Measurements from ENCODE around the gene TESK2.

TESK2 gene

DNA sequence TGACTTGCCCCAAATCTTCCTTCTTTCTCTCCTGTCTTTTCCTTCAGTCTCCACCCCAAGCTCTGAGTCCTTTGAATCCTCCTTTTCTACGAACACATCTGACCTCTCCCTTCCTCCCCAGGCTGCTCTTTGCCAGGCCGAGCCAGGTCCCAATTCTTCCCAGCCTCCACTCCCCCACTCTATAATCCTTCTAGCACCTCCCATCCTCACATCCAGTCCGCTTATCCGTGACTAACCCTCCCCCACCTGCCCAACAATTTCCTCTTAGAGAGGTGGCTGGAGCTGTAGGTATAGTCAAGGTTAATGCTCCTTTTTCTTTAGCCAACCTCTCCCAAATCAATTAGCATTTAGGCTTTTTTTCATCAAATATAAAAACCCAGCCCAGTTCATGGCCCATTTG is 173.8 kb downstream of the TESK2 start:
- no peak for DNase-seq (ENCODE audit: extremely low spot score)
- ChIA-PET POLR2A (no interaction called here), CTCF (interaction anchor here (1.5 kb wide), 1 partner anchor 10 kb away, joined by 4 read pairs; the partner anchor contains the start of gene HPDL)

DNA sequence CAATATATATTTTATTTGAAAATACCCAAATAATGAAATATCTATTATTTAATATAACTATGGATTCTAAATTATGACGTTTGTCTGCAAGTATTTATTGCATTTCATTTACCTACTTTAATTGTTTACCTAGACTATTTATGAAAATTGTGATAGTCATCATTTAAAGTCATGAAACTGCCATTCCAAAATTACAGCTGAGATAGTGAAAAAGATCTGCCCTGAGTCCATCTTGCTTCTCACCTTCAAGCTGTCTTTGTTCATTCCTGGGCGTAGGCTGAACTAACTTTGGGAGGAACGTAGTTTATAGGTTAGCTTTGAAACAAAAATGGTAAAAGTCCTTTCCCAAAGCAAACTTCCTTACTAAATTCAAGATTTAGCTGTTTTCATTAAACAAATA is 176.7 kb downstream of the TESK2 start:
- TF ChIP-seq, protein P1, sequence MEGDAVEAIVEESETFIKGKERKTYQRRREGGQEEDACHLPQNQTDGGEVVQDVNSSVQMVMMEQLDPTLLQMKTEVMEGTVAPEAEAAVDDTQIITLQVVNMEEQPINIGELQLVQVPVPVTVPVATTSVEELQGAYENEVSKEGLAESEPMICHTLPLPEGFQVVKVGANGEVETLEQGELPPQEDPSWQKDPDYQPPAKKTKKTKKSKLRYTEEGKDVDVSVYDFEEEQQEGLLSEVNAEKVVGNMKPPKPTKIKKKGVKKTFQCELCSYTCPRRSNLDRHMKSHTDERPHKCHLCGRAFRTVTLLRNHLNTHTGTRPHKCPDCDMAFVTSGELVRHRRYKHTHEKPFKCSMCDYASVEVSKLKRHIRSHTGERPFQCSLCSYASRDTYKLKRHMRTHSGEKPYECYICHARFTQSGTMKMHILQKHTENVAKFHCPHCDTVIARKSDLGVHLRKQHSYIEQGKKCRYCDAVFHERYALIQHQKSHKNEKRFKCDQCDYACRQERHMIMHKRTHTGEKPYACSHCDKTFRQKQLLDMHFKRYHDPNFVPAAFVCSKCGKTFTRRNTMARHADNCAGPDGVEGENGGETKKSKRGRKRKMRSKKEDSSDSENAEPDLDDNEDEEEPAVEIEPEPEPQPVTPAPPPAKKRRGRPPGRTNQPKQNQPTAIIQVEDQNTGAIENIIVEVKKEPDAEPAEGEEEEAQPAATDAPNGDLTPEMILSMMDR (IDR thresholded peaks at IDR 0.05; ENCODE audit: control extremely low read depth, extremely low read depth, low read depth, missing control alignments), result no peak
- DNase-seq (ENCODE audit: extremely low spot score), result no peak
- ChIA-PET CTCF (interaction anchor here (0.8 to 2.5 kb wide), 4 partner anchors 9 to 300 kb away, joined by 3 to 10 read pairs (median 6); partner anchors contain the start of gene HPDL), POLR2A (no interaction called here)

More for the DNA sequence above, 173.8 kb downstream of the TESK2 start:
- TF ChIP-seq, protein P1 (IDR thresholded peaks at IDR 0.05; ENCODE audit: control extremely low read depth, extremely low read depth, low read depth, missing control alignments), result no peak

DNA sequence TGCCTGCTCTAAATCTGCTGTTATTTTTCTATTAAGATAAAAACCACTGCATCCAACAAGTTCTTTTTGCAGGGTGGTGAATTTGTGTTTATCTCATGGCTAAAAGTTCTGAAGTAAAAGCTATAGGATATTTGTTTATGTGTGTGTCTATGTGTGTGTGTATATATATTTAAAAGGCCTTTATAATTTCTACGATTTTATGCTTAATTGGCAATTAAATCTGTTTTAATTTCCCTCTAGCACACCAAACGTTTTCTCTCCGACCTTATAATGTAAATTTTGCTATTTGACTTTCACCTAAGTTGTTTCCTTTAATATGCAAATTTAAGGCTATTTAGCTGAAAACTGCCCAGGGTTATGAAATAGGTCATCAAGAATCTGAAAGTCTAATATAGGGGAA is 184.1 kb downstream of the TESK2 start:
- ChIA-PET CTCF (interaction anchor here (1.1 to 6.9 kb wide), 6 partner anchors 13 to 470 kb away, joined by 3 to 27 read pairs (median 8); partner anchors contain the start of genes MUTYH and TOE1), POLR2A (no interaction called here)
- TF ChIP-seq, protein P1 (IDR thresholded peaks at IDR 0.05; ENCODE audit: control extremely low read depth, extremely low read depth, low read depth, missing control alignments), result no peak
- DNase-seq (ENCODE audit: extremely low spot score), result no peak

DNA sequence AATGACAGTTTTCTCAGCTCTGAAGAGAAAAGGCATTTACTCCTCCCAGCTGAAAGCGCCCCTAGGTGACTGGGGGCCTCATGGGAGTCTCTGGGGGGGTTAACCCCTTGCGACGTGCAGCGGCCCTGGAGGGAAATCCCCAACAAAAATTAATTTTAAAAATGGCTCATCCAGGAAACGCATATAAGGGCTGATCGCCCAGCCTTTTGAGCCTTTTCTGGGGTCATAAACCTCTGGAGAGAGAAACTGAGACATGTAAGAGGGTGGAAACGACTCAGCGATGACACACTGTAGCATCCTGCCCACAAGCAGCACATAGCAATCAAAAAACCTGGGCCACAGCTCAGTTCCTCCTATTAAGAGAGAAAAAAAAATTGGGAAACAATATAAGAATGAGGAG is 184.6 kb downstream of the TESK2 start:
- CTCF ChIA-PET, result interaction anchor here (1.2 to 6.9 kb wide), 8 partner anchors 8 to 470 kb away, joined by 3 to 27 read pairs (median 10); partner anchors contain the start of genes MUTYH and TOE1

DNA sequence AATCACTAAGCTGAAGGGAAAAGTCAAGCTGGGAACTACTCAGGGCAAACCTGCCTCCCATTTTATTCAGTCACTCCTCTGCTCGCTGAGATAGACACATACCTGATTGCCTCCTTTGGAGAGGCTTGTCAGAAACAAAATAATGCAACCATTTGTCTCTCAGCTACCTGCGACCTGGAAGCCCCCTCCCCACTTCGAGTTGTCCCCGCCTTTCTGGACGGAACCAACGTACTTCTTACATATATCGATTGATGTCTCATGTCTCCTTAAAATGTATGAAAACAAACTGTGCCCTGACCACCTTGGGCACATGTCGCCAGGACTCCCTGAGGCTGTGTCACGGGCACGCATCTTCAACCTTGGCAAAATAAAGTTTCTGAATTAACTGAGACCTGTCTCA is 185.7 kb downstream of the TESK2 start:
- DNase-seq (ENCODE audit: extremely low spot score), result no peak
- CTCF ChIA-PET, result interaction anchor here (0.7 to 6.9 kb wide), 14 partner anchors 10 to 575 kb away, joined by 3 to 27 read pairs (median 6); partner anchors contain the start of genes HECTD3, MUTYH, RNU5D-1 and TESK2
- TF ChIP-seq, protein P1 (IDR thresholded peaks at IDR 0.05; ENCODE audit: control extremely low read depth, extremely low read depth, low read depth, missing control alignments), result no peak
- POLR2A ChIA-PET, result no interaction called here

More for the DNA sequence above, 184.6 kb downstream of the TESK2 start:
- TF ChIP-seq, protein P1 (IDR thresholded peaks at IDR 0.05; ENCODE audit: control extremely low read depth, extremely low read depth, low read depth, missing control alignments), result no peak
- peak; percentile 54 for DNase-seq (ENCODE audit: extremely low spot score)
- POLR2A ChIA-PET, result interaction anchor here (0.6 kb wide), 1 partner anchor 253 kb away, joined by 8 read pairs; no protein-coding TSS in a partner anchor

DNA sequence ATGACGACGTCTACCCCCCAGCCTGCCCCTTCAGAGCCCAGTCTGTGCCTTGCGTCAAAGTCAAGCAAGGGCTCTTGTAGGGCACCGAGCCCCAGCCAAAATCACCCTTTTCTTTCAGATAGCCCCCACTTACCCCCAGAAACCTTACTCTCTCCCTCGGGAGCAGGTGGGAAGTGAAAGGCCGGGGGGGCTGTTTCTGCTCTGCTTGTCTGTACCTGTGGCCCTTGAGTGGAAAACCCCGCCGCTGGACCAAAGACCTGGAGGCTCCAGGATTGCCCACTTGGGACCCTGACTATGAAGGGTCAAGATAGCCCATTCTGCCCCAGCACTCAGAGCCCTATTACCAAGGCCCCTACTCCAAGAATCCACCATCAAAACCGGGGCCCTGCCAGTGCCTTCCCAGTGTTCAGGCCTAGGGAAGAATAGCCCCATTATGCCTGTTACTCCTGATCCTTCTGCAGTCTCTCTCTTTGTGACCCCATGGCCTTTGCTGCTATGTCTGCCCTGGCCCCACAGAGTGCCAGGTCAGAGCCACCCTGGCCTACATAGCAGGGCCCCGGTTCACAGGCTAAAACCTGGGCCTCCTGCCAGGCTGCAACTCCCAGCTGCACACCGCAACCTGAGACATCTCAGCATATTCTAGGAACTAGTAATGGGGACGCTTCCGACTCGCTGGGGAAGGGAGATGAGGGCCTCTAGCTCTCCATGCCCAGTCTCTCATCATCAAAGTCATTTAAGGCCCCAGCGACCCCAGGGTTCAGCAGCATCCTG is 186.5 kb downstream of the TESK2 start:
- POLR2A ChIA-PET, result interaction anchor here (0.6 to 1.4 kb wide), 3 partner anchors 89 to 485 kb away, joined by 4 to 24 read pairs (median 12); partner anchors contain the start of genes HECTD3 and UROD
- TF ChIP-seq, protein P1 (IDR thresholded peaks at IDR 0.05; ENCODE audit: control extremely low read depth, extremely low read depth, low read depth, missing control alignments), result no peak
- peak; percentile 16 for DNase-seq (ENCODE audit: extremely low spot score)
- CTCF ChIA-PET, result interaction anchor here (0.7 to 8.4 kb wide), 24 partner anchors 10 to 596 kb away, joined by 3 to 188 read pairs (median 6); partner anchors contain the start of genes HECTD3, HPDL, MUTYH and PLK3
